Amniotic stem cell (primary cell): ENCODE data around the gene ZAP70.

Experiments used
- DNase-seq: peaks from one replicate; lab custom pipeline; 2025; lab: John Stamatoyannopoulos, UW

ZAP70 gene

DNA sequence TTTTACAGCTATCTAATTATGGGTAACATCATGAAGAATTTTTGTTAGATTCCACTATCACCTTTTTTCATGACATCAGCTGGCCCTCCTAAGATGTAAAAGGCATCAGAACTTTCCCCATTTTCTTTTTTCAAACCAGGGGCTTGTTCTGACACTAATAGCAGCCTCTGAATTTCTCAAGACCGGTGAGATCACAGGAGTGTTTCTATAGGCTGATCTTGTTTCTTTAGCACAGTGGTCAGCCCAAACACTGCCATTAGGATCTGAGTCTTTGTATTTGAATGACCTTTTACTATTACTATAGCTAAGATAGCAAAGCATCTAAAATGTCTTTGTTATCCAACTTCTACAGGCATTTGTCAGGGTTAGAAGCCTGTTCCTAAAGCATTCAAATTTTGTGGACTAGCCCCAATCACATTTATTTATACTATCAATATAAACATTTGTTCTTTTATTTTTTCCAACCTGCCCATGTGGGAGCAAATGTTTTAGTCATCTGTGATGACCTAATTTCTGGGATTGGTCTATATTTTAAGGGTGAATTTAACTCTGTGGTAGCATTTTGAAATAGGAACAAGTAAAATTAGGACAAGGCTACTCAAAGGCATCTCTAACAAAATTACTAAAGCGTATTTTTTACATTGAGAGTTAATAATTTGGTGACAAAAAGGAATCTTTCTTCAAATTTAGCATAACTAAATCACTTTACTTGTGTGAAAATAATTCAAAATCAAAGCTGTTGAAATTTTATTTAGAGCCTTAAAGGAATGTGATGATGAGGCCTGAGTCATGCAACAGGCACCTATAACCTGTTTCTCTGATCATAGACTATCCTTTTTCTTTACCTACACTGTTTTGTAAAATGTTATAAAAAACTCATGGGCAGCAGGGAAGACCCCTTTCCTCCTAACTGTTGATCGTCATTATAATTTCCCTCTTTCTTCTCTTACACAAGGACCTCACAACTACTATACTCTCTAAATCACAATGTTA is 39.3 kb downstream of the ZAP70 start:
- DNase-seq = no peak

DNA sequence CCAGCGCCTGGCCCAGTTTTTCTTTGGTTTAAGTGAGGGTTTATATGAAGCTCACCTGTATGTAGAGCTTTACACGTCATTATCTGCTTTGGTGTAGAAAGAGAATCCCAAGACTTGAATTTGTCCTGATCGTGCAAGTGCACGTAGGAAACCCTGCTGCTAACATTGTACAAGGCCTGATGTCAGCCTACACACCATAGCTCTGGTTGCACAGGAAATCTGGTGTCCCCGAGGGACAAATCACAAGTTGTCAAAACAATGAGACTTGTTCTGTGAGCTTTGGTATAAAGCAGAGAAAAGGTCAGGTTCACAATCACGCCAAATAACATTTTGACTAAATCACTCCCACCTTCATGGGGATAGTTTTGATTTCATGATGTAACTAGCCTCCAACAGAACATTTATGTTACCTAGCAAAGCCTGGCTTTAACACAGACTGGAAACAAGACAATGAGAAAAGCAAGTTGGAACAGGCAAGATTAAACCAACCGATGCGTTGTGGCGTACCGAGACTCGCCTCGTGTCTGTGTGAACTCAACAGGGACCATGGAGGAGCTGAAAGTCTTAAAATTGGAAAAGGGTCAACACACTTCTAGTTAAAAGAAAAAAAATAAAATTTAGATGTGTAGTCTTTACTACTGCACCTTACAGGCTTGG is 41.4 kb downstream of the ZAP70 start:
- DNase-seq = no peak

DNA sequence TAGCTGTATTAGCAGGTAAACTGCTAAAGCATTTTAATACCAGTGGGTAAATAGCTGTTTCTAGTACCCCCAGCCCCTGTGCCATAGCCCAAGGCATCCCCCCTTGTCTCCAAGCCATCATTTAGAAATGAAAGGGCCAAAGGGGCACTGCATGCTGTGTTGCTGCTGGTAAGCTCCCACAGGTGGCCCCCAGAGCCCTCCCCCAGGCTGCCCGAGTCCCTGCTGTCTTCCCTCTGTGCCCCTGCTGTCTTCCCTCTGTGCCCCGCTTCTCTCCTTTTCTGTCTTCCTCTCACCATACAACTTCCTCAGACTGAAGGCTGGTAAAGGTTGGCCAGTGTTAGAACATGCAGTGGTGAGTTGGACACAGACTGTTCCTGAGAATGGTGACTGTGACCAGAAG is 42.1 kb downstream of the ZAP70 start:
- DNase-seq = no peak

DNA sequence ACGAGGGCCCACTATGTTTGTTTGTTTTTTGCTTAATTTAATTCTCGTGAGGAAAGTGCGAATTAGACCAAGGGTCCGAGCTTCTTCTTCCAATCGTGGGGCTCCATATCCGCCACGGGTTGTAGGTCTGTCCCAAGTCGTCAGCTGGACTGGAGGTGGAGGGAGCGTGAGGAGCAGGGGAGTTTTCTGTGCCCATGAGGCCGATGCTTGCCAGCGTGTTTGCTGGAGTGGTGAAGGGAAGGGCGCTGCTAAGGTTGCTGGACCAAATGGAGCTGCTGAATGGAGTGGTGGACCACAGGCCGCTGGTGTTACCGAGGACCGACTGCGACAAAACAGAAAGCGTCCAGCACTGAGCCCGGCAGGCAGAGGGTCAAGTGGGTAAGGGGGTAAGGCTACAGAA is 43.7 kb downstream of the ZAP70 start:
- DNase-seq = no peak

DNA sequence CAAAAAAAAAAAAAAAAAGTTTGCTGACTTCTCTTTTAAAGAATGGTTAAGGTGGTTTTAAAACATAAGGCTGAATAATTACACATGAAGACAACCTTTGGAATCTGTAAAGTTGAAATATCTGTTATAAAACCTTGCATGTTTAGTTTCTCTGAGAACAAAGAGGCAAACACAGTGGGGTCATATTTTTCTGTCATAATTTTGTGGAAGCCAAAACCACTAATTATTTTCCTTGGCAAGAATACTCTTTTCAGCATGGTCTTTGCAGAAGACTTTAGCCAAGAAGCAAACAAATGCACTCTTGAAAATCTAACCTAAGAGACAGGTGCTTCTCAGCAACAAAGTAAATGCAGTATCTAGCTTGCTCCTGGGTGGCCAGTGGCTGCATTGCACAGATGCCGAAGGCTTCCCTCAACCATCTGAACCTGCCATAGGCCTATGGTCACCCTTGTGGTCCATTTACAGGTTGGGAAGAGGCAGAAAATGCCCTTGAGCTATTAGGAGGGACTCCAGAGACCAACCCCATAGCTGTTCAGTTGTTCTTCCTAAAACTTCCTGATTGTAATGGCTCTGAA is 44.8 kb downstream of the ZAP70 start:
- DNase-seq = no peak

- no peak for DNase-seq
Observed at GRCh38 chr2:97759727-97760407, 46.5 kb downstream of the ZAP70 start.

GRCh38 chr2:97760480-97761049 is 47.2 kb downstream of the ZAP70 start:
- no peak for DNase-seq

DNA sequence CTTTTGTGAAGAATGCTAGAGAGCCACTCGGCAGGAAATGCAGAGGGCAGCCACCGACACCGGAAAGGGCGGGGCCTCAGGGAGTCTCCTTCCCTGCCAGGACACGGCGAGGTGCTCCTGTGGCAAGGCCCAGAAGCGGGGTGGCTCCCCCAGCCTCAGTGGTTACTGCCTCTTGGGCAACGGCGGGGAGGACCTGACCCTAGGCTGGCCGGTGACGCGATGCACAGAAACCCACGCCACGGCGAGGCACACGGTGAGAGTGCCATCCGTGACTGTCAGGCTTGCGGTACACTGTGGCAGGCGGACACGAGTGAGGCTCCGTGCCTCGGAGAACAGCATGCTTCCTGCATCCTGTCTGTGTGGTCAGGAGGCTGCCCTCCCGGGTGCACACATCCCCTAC is 47.8 kb downstream of the ZAP70 start:
- no peak for DNase-seq

DNA sequence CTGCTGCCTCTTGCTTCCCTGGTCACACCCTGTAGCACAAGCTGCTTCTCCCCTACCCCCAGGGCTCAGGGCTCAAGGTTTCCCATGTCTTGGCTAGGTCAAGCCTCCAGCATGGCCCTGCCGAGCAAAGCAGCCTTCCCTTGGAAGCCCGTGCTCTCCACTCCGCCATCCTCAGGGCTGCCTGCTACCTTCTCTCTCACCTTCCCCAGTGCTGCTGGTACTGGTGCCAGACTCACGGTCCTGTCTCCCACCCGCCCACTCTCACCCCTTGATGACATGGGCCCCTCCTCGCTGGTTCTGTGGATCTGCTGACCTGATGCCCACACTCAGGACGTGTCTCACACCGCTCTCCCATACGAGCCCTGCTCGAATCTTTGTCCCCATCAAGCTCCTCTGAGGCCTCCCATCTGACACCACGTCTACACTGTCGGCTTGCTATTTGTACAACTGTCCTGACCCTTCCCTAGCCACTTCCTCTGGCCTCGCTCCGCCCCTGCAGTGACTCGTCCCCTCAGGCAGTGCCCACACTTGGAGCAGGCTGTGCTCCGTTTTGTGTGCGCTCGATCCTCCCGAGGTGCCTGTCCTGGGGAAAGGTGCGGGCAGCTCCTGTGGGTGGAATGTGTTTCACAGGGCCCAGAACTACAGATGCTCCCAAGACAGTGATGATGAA is 49.9 kb downstream of the ZAP70 start:
- no peak for DNase-seq

- DNase-seq = no peak
Observed at GRCh38 chr2:97764559-97765263, 51.3 kb downstream of the ZAP70 start.

GRCh38 chr2:97765933-97766332 is 52.6 kb downstream of the ZAP70 start:
- DNase-seq = no peak

DNA sequence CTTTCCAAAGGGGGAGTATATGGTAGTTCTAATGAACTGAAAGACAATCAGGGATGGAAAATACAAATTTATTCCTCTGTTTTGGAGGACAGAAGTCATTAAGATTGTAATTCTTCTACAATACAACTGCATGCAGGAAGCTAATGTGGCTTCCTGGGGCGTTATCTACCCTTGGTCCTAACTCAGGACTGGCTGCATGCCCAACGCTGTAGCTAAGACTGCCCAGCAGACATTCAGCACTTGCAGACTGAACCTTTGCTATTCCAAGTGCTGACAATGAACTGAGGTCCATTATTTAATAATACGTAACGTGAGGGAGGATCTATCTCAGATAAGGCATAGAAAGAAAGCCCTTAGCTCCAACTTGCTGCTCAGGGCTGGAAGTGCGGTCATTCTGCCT is 53.2 kb downstream of the ZAP70 start:
- DNase-seq = no peak

- no peak for DNase-seq
Observed at GRCh38 chr2:97769308-97769707, 55.9 kb downstream of the ZAP70 start.

- DNase-seq = no peak
Observed at GRCh38 chr2:97769711-97770110, 56.3 kb downstream of the ZAP70 start.

DNA sequence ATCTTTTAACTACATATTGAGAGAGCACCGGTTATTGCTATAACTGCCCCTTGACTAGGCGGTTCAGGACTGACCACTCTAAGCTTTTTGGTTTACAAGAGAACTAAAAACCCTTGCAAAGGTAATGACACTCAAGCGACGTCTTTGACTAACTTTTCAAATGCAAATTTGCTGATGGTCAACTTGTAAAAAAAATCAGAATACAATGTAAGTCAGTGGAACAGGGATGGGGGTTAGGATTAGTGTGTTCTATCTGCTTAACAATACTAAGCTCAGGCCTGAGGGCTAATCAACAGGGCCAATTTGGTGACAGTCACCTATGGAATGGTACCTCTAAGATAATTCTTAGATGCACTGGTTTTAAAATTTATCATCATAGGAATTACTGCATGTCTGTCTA is 57.1 kb downstream of the ZAP70 start:
- DNase-seq = no peak

- DNase-seq = no peak
Observed at GRCh38 chr2:97774425-97774824, 61.0 kb downstream of the ZAP70 start.

- no peak for DNase-seq
Observed at GRCh38 chr2:97775074-97775473, 61.7 kb downstream of the ZAP70 start.

- DNase-seq = no peak
Observed at GRCh38 chr2:97779141-97779540, 65.8 kb downstream of the ZAP70 start.

GRCh38 chr2:97781981-97782380 is 68.6 kb downstream of the ZAP70 start:
- DNase-seq = no peak

DNA sequence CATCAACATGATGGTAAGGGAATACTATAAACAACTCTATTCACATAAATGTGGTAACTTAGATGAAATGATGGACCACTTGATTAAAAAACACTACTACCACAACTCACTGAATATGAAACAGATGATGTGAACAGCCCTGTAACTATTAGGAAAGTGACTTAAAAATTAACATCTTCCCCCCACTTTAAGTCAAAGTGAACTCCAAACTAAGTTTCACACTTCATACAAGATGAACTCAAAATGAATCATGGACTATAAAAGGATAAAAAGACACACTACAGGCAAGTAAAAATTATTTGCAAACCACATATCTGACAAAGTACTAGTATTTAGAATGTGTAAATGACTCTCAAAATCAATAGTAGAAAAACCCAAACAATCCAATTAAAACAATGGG is 71.6 kb downstream of the ZAP70 start:
- DNase-seq = no peak

DNA sequence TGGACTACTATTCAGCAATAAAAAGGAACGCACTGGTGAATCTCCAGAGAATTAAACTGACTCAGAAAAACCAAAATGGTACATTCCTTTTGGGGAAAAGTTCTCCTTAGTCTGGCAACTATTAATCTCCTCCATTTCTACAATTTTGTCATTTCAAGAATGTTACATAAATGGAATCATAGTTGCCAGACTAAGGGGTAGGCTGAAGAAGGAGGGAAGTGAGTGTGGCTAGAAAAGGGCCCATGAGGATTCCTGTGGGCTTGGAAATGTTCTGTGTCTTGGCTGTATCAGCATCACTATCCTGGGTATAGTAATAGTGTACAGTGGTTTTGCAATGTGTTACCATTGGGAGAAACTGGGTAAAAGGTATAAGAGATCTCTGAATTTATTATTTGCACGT is 72.4 kb downstream of the ZAP70 start:
- no peak for DNase-seq
